Endothelial cell of umbilical vein (primary cell): ENCODE measurements around the gene GSTM3. TPM values are rescaled to one million over a fixed set of nuclear protein-coding genes. Genes with fewer than 3 reads are reported as not detected.

Source experiments
- BruUV-seq: library from RNA; stranded (reverse); fragments of 400-500 nt; replicated peaks from 2 replicates; lab custom pipeline; 2021; lab: Mats Ljungman, UMichigan
- CTCF ChIA-PET: fragments of 300-600, 350-600 bp; sonication (Branson Sonifier 250); formaldehyde crosslinking; loops from one replicate; lab custom pipeline; 2021; ENCODE audit warnings: antibody characterized with exemption, inconsistent platforms; lab: Charles Lee
- POLR2A ChIA-PET: fragments of 300-600, 350-600 bp; sonication (Branson Sonifier 250); formaldehyde crosslinking; loops from one replicate; lab custom pipeline; 2021; ENCODE audit warnings: antibody characterized with exemption, inconsistent platforms; lab: Charles Lee
- DNase-seq: peaks from one replicate; pipeline ENCODE4 v3.0.0-alpha.2; 2011; ENCODE audit warnings: low read depth, low spot score
- FAIRE-seq: peaks from 2 replicates; lab custom pipeline; 2011; peaks lifted over from hg19 to GRCh38; lab: Jason Lieb, UNC
- H2AFZ ChIP-seq: 2 replicates; pipeline ENCODE4 v1.6.0; 2012; ENCODE audit warnings: low read depth, low read length, control low read depth, inconsistent platforms
- H3K27ac ChIP-seq: 2 replicates; pipeline ENCODE4 v1.5.1; 2011; ENCODE audit warnings: low read depth, mild to moderate bottlenecking, control low read depth, low read length, moderate library complexity; ENCODE audit not compliant: insufficient read depth
- H3K27me3 ChIP-seq, 2 experiments: 2 replicates each; pipeline versions ENCODE4 v1.6.0 to v1.6.1; 2011; ENCODE audit warnings: low read length in 2 of 2, mixed read lengths in 1 of 2; ENCODE audit not compliant: control insufficient read depth in 2 of 2, insufficient read depth in 2 of 2
- H3K36me3 ChIP-seq, 2 experiments: 2 replicates in 1 of 2; 3 replicates in 1 of 2; pipeline ENCODE4 v1.5.1; 2011; ENCODE audit warnings: low read length in 2 of 2, mild to moderate bottlenecking in 1 of 2, moderate library complexity in 1 of 2; ENCODE audit not compliant: control insufficient read depth in 2 of 2, insufficient read depth in 2 of 2; ENCODE audit errors: extremely low read depth in 1 of 2
- H3K4me1 ChIP-seq: 3 replicates; pipeline ENCODE4 v1.5.1; 2011; ENCODE audit warnings: mild to moderate bottlenecking, low read length; ENCODE audit not compliant: control insufficient read depth, insufficient read depth; ENCODE audit errors: extremely low read depth
- H3K4me2 ChIP-seq: 2 replicates; pipeline ENCODE4 v1.6.1; 2011; ENCODE audit warnings: low read length, control low read depth, mixed read lengths; ENCODE audit not compliant: insufficient read depth
- H3K4me3 ChIP-seq, 3 experiments: fragments of 200-600 bp in 1 of 3; sonication (generic), shearing (Covaris generic) in 1 of 3; replicated peaks in 1 of 3; 2 replicates each; pipeline ENCODE4 v1.5.1; 2011 to 2016; ENCODE audit warnings: control low read depth in 3 of 3, low read length in 3 of 3, mild to moderate bottlenecking in 2 of 3, inconsistent platforms in 1 of 3, low read depth in 1 of 3, moderate library complexity in 1 of 3; ENCODE audit not compliant: insufficient read depth in 1 of 3
- H3K79me2 ChIP-seq: 2 replicates; pipeline ENCODE4 v1.6.0; 2012; ENCODE audit warnings: low read length, inconsistent platforms; ENCODE audit not compliant: control insufficient read depth, insufficient read depth
- H3K9ac ChIP-seq: replicated peaks from 2 replicates; pipeline ENCODE3; 2011; ENCODE audit warnings: low read length, control low read depth; ENCODE audit not compliant: insufficient read depth; ENCODE audit errors: extremely low read depth
- H3K9me1 ChIP-seq: replicated peaks from 3 replicates; pipeline ENCODE4 v1.6.0; 2011; ENCODE audit warnings: mild to moderate bottlenecking, low read length; ENCODE audit not compliant: control insufficient read depth, insufficient read depth; ENCODE audit errors: extremely low read depth
- H3K9me3 ChIP-seq: replicated peaks from 2 replicates; pipeline ENCODE4 v1.5.1; 2012; ENCODE audit warnings: low read length, inconsistent platforms; ENCODE audit not compliant: control insufficient read depth, insufficient read depth
- H4K20me1 ChIP-seq: replicated peaks from 2 replicates; pipeline ENCODE3; 2011; ENCODE audit warnings: mild to moderate bottlenecking, low read length; ENCODE audit not compliant: control insufficient read depth, insufficient read depth; ENCODE audit errors: extremely low read depth
- EZH2 ChIP-seq: IDR thresholded peaks from 2 replicates; pipeline ENCODE4 v1.6.1; 2012; ENCODE audit warnings: borderline replicate concordance, low read depth, mild to moderate bottlenecking, moderate library complexity, low read length, inconsistent platforms; ENCODE audit not compliant: severe bottlenecking
- FOS ChIP-seq: IDR thresholded peaks from 2 replicates; pipeline ENCODE4 v1.6.1; 2011; ENCODE audit warnings: mild to moderate bottlenecking, low read length, moderate library complexity, borderline replicate concordance; ENCODE audit not compliant: insufficient read depth
- GATA2 ChIP-seq: IDR thresholded peaks from 2 replicates; pipeline ENCODE4 v1.7.0; 2011; ENCODE audit warnings: low read depth, mild to moderate bottlenecking, moderate library complexity, mixed read lengths, low read length; ENCODE audit not compliant: insufficient read length, insufficient read depth
- JUN ChIP-seq: IDR thresholded peaks from 2 replicates; pipeline ENCODE4 v1.6.1; 2011; ENCODE audit warnings: borderline replicate concordance, low read depth; ENCODE audit not compliant: insufficient read length, insufficient read depth
- MYC ChIP-seq: IDR thresholded peaks from one replicate; pipeline ENCODE4 v1.6.1; 2011; ENCODE audit warnings: mild to moderate bottlenecking, low read depth, low read length
- POLR2A ChIP-seq: IDR thresholded peaks from 2 replicates; pipeline ENCODE4 v1.6.1; 2012; ENCODE audit warnings: low read depth, mild to moderate bottlenecking, control low read depth, low read length
- POLR2AphosphoS5 ChIP-seq: IDR thresholded peaks from 2 replicates; pipeline ENCODE4 v1.6.1; 2012; ENCODE audit warnings: low read depth, mild to moderate bottlenecking, control low read depth, low read length, moderate library complexity; ENCODE audit not compliant: insufficient read depth
- dilution Hi-C: fragments of 300-500 bp; cut with MboI; formaldehyde crosslinking; loops from one replicate; pipeline ENCODE4 v1.15.0; 2019; ENCODE audit warnings: low sequenced_read_pairs; ENCODE audit not compliant: extremely low pct_ligation_motif_present
- intact Hi-C: fragments of 100-400 bp; cut with micrococcal nuclease; formaldehyde crosslinking; loops from one replicate; pipeline ENCODE4 v1.10.0; 2022
- polyA plus RNA-seq, 4 experiments: library from polyadenylated mRNA; depleted of rRNA in 3 of 4; stranded (reverse) in 3 of 4; unstranded in 1 of 4; fragments of >200 nt; gene quantifications; 2 replicates each; pipeline versions ENCODE4 v1.2.1 to v1.2.3, GENCODE V29; 2011 to 2012; ENCODE audit warnings: missing spikeins in 1 of 4
- total RNA-seq: library from RNA; stranded (reverse); gene quantifications from 2 replicates; pipeline ENCODE4 v1.2.3, GENCODE V29; 2021
- TF ChIP-seq, protein P1 (sequence below): IDR thresholded peaks from 2 replicates; pipeline ENCODE4 v1.6.1; 2011; ENCODE audit not compliant: insufficient read depth, insufficient read length
- TF ChIP-seq, protein P2 (sequence below), 2 donors: IDR thresholded peaks; 1 replicate in 1 of 2; 2 replicates in 1 of 2; pipeline ENCODE4 v1.5.1; 2011; ENCODE audit warnings: low read length in 2 of 2, mild to moderate bottlenecking in 2 of 2, moderate library complexity in 2 of 2, control low read depth in 1 of 2, inconsistent platforms in 1 of 2, low read depth in 1 of 2; ENCODE audit not compliant: insufficient read depth in 1 of 2; ENCODE audit errors: extremely low read depth in 1 of 2

Gene GSTM3
- total and polyA plus RNA-seq, 2 donors (not counting 3 experiments of a cell fraction or from before 2014, with no cell fraction given), result 27.9 to 52.0 TPM

DNA sequence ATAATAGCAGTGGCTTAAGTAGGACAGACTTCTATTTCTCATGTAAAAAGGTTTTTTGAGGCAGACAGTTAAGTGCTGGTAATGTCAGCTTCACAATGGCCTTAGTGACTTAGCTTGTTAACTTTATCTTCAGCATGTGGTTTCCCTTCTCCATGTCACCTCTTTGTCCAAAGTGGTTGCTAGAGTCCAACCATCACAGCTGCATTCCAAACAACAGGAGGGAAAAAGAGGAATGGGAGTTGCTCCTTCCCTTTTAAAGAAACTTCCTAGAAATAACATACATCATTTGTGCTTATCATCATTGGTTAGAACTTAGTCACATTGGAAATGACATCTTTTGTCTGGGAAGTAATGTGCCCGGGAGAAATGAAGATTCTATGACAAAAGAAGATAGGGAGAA is 18.9 kb downstream of the GSTM3 start:
- no peak overlapping the region for H3K27ac ChIP-seq
- dilution Hi-C loops, result no loop called here
- FAIRE-seq (no peak), DNase-seq (no peak)
- no peaks in the 10 kb centered on the region for H3K9me1 ChIP-seq
- no peak overlapping the region for H3K4me3 ChIP-seq
- H3K79me2 ChIP-seq, result no peaks in the 10 kb centered on the region
- intact Hi-C loops, result no loop called here
- ChIA-PET CTCF (interaction anchor here (1.8 kb wide), 1 partner anchor 52 kb away, joined by 5 read pairs; no protein-coding TSS in a partner anchor), POLR2A (no interaction called here)
- no peaks in the 10 kb centered on the region for H3K36me3 ChIP-seq
- H3K9ac ChIP-seq, result no peak overlapping the region
- H3K4me1 ChIP-seq, result peaks cover 8% of the 10 kb centered on the region
- no peak overlapping the region for H2AFZ ChIP-seq
- no peaks in the 10 kb centered on the region for H4K20me1 ChIP-seq
- H3K9me3 ChIP-seq, result no peaks in the 10 kb centered on the region
- no peak overlapping the region for H3K4me2 ChIP-seq
- BruUV-seq, result no TSS peak
- H3K27me3 ChIP-seq, result peaks cover 5% of the 10 kb centered on the region in 2 experiments
- TF ChIP-seq POLR2AphosphoS5, result no peak

DNA sequence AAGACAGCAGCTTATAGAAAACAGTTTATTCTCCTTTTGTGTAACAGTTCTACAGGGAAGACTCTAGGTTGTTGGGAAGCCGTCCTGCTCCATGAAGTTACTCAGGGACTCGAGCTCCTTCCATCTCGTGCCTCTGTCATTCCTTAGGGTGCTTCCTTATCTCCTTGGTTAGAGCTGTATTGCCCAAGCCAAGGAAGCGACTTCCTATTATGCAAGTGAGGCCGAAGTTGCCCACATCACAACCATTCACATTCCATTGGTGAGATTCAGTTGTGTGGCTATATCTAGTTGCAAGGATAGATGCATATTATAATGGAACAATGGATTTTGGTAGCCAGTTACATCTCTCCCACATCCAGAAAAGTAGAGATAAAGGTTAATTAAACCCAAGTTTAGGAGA is 19.8 kb downstream of the GSTM3 start:
- Histone ChIP-seq H3K4me2 (no peak overlapping the region), H3K9me1 (no peaks in the 10 kb centered on the region), H4K20me1 (no peaks in the 10 kb centered on the region), H3K9ac (no peak overlapping the region), H3K36me3 (no peaks in the 10 kb centered on the region), H3K27ac (no peak overlapping the region), H2AFZ (no peak overlapping the region), H3K9me3 (no peaks in the 10 kb centered on the region), H3K4me1 (peaks cover 8% of the 10 kb centered on the region), H3K4me3 (no peak overlapping the region), H3K79me2 (no peaks in the 10 kb centered on the region), H3K27me3 (peaks cover 2 to 5% of the 10 kb centered on the region in 2 experiments)
- CTCF ChIA-PET, result interaction anchor here (1.8 kb wide), 1 partner anchor 53 kb away, joined by 5 read pairs; no protein-coding TSS in a partner anchor
- BruUV-seq, result no TSS peak
- POLR2A ChIA-PET, result no interaction called here
- dilution Hi-C loops, result no loop called here
- no peak for TF ChIP-seq MYC
- TF ChIP-seq, protein P1, sequence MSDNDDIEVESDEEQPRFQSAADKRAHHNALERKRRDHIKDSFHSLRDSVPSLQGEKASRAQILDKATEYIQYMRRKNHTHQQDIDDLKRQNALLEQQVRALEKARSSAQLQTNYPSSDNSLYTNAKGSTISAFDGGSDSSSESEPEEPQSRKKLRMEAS, result no peak
- TF ChIP-seq JUN, result no peak
- no peak for TF ChIP-seq GATA2
- TF ChIP-seq, protein P2, sequence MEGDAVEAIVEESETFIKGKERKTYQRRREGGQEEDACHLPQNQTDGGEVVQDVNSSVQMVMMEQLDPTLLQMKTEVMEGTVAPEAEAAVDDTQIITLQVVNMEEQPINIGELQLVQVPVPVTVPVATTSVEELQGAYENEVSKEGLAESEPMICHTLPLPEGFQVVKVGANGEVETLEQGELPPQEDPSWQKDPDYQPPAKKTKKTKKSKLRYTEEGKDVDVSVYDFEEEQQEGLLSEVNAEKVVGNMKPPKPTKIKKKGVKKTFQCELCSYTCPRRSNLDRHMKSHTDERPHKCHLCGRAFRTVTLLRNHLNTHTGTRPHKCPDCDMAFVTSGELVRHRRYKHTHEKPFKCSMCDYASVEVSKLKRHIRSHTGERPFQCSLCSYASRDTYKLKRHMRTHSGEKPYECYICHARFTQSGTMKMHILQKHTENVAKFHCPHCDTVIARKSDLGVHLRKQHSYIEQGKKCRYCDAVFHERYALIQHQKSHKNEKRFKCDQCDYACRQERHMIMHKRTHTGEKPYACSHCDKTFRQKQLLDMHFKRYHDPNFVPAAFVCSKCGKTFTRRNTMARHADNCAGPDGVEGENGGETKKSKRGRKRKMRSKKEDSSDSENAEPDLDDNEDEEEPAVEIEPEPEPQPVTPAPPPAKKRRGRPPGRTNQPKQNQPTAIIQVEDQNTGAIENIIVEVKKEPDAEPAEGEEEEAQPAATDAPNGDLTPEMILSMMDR (IDR thresholded peaks at IDR 0.05; ENCODE audit: extremely low read depth in 1 of 2, insufficient read depth in 1 of 2, low read depth in 1 of 2, low read length in 2 of 2), result no peak
- TF ChIP-seq FOS, result no peak
- TF ChIP-seq POLR2AphosphoS5, result no peak
- no peak for TF ChIP-seq EZH2
- TF ChIP-seq POLR2A, result no peak
- FAIRE-seq, result no peak
- intact Hi-C loops, result no loop called here
- no peak for DNase-seq
